Lower leg skin (tissue), 3 donors: ENCODE measurements around the gene LZTFL1.
"Not testable (repeated sequence)": the region's sequence is repeated elsewhere in the genome, so short reads cannot be mapped to it uniquely, and the experiment has no call there.

Experiments used
- POLR2A ChIP-seq, 2 donors: fragments of 450-650 bp; IDR thresholded peaks; one replicate each; pipeline ENCODE4 v1.6.1; 2016 to 2017; ENCODE audit warnings: antibody characterized with exemption in 2 of 2, mild to moderate bottlenecking in 1 of 2, moderate library complexity in 1 of 2
- TF ChIP-seq, protein P1 (sequence below), 3 donors: fragments of 450-650 bp; IDR thresholded peaks; one replicate each; pipeline ENCODE4 v1.5.1; 2016; ENCODE audit warnings: antibody characterized with exemption in 3 of 3, mild to moderate bottlenecking in 3 of 3, moderate library complexity in 2 of 3

DNA sequence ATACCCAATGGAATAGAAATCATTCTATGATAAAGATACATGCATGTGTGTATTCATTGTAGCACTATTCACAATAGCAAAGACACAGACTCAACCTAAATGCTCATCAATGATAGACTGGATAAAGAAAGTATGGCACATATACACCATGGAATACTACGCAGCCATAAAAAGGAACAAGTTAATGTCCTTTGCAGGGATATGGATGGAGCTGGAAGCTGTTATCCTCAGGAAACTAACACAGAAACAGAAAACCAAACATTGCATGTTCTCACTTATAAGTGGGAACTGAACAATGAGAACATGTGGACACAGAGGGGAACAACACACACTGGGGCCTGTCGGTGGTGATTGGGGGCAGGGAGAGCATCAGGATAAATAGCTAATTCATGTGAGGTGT, 15.1 kb upstream of the LZTFL1 start:
- TF ChIP-seq, protein P1, sequence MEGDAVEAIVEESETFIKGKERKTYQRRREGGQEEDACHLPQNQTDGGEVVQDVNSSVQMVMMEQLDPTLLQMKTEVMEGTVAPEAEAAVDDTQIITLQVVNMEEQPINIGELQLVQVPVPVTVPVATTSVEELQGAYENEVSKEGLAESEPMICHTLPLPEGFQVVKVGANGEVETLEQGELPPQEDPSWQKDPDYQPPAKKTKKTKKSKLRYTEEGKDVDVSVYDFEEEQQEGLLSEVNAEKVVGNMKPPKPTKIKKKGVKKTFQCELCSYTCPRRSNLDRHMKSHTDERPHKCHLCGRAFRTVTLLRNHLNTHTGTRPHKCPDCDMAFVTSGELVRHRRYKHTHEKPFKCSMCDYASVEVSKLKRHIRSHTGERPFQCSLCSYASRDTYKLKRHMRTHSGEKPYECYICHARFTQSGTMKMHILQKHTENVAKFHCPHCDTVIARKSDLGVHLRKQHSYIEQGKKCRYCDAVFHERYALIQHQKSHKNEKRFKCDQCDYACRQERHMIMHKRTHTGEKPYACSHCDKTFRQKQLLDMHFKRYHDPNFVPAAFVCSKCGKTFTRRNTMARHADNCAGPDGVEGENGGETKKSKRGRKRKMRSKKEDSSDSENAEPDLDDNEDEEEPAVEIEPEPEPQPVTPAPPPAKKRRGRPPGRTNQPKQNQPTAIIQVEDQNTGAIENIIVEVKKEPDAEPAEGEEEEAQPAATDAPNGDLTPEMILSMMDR (IDR thresholded peaks at IDR 0.05) = not testable (repeated sequence)
- not testable (repeated sequence) for TF ChIP-seq POLR2A (IDR thresholded peaks at IDR 0.05)
